GM19324 (cell line): ENCODE measurements around the gene SDCCAG8.

ENCODE experiments used
- ATAC-seq: cut with Tn5 transposase; IDR thresholded peaks from one replicate; pipeline ENCODE4 v1.9.1; 2021; ENCODE audit warnings: mild to moderate bottlenecking, moderate library complexity; ENCODE audit not compliant: unreplicated experiment, low FRiP score

SDCCAG8 gene

DNA sequence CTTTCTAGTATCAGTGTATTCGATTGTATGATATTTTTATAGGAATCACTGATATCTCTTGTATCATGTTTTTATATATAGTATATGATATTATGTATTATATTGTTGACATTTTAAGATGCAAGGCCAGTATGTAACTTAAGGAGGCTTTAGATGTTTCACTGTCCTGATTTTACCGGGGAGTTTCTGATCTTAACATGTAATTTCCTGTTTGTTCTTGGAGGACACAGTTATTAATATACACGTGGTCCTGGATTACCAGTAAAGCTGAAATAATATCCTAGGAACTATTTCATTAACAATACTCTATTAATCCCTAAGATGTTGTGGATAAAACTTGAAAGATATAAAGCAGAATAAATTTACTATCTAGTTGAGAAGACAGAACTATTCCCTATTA is 19.5 kb downstream of the SDCCAG8 start:
- no peak for ATAC-seq

DNA sequence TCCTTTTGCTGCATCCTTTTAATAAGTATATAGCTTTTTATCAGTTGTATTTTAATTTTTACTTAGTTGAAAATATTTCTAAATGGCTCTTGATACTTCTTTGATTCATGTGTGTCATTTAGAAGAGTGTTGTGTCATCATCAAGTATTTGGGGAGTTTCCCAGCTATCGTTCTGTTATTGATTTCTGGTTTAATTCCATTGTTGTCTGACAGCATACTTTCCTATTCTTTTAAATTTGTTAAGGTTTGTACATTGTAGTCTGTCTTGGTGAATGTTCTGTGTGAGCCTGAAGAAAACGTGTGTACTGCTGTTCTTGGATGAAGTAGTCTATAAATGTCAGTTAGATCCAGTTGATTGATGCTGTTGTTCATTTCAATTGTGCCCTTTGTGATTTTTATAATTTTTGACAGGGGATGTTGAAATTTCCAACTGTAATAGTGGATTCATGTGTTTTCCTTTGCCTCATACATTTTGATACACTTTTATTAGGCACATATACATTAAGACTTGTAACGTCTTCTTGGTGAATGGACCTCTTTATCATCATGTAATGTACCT is 24.8 kb downstream of the SDCCAG8 start:
- no peak for ATAC-seq

DNA sequence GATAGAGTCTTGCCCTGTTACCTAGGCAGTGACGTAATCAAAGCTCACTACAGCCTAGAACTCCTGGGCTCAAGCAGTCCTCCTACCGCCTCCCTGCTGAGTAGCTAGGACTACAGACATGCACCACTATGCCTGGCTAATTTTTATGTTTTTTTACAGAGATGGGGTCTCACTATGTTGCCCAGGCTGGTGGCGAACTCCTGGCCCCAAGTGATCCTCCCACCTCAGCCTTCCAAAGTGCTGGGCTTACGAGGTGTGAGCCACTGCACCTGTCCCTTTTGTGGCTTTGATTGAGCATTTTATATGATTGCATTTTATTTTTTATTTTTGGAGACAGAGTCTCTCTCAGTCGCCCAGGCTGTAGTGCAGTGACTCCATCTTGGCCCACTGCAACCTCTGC is 25.8 kb downstream of the SDCCAG8 start:
- ATAC-seq, result no peak

GRCh38 chr1:243286409-243287122 is 30.7 kb downstream of the SDCCAG8 start:
- ATAC-seq, result no peak

- ATAC-seq, result no peak
Observed at GRCh38 chr1:243287123-243287460, 31.3 kb downstream of the SDCCAG8 start.

GRCh38 chr1:243287652-243288051 is 31.8 kb downstream of the SDCCAG8 start:
- peak; percentile 75 for ATAC-seq

GRCh38 chr1:243288062-243288461 is 32.2 kb downstream of the SDCCAG8 start:
- no peak for ATAC-seq

GRCh38 chr1:243291292-243291691 is 35.5 kb downstream of the SDCCAG8 start:
- ATAC-seq, result no peak

GRCh38 chr1:243292117-243292516 is 36.3 kb downstream of the SDCCAG8 start:
- no peak for ATAC-seq

DNA sequence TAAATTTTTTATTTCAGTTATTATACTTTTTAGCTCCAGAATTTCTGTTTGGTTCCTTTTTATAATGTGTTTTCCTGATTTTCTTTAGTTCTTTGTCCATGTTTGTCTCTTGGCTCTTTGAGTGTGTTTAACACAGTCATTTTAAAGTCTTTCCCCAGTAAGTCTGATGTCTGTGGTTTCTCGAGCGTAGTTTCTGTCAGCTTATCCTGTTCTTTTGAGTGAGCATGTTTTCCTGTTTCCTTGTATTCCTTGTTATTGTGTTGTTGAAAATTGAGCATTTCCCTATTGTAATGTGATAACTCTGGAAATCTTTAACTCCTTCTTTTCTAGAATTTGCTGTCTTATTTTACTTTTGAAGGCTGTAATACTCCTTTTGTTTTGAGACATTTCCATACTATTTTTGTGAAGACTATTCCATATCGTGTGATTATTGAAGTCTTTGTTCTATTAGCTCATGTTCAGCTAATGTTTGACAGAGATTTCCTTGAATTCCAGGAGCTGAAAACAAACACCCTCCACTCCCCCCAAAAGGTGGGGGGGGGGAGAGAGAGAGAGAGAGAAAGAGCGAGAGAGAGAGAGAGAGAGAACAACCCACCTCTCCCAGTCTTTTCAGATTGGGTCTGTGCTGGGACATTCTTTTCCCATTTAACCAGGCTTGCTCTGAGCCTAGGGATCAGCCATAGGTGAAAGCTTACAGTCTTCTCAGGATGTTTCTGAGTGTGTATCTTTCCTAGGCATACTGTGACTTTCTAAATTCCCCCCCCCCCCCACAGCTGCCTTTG is 38.3 kb downstream of the SDCCAG8 start:
- no peak for ATAC-seq

DNA sequence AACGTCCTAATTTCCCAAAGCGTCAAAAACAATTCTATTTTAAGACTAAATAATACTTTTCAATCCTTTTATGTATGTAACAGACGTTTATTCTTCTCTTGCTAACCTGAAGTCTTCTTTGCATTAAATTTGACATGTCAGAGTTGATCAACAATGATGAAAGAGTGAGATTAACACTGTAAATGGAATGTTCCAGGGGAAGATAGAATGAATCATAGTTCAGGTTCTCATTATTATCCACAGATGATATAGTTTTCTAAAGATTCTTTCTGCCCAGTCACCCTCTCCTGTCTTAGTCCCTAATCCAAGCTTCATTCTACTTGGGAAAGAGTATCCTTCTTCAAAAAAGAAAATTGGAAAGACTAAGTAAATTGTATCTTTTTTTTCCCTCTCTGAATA is 38.9 kb downstream of the SDCCAG8 start:
- ATAC-seq, result no peak

GRCh38 chr1:243299069-243299468 is 43.2 kb downstream of the SDCCAG8 start:
- no peak for ATAC-seq

GRCh38 chr1:243301059-243301458 is 45.2 kb downstream of the SDCCAG8 start:
- no peak for ATAC-seq

DNA sequence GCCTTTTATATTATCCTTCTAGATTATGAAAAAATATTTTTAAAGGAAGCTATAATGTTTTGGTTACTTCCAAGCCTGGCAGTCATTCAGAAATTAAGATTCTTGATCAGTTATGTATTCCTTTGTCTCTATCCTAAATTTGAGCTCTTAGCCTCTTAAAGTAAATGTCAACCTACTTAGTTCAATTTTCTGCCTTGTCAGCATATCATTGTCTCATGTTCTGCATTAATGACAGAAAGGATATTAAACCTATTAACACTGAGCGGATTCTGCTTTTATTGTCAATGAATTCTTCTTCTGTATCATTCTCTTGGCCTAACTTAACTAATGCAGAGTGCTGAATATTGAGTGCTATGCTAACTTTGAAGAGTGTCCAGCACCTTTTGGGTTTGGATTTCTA is 56.0 kb downstream of the SDCCAG8 start:
- ATAC-seq, result no peak

GRCh38 chr1:243312952-243313634 is 57.3 kb downstream of the SDCCAG8 start:
- ATAC-seq, result peak; percentile 23

- ATAC-seq, result peak; percentile 74
Observed at GRCh38 chr1:243313635-243314536, 58.0 kb downstream of the SDCCAG8 start.

- no peak for ATAC-seq
Observed at GRCh38 chr1:243315455-243315854, 59.6 kb downstream of the SDCCAG8 start.

- no peak for ATAC-seq
Observed at GRCh38 chr1:243315893-243316292, 60.1 kb downstream of the SDCCAG8 start.

DNA sequence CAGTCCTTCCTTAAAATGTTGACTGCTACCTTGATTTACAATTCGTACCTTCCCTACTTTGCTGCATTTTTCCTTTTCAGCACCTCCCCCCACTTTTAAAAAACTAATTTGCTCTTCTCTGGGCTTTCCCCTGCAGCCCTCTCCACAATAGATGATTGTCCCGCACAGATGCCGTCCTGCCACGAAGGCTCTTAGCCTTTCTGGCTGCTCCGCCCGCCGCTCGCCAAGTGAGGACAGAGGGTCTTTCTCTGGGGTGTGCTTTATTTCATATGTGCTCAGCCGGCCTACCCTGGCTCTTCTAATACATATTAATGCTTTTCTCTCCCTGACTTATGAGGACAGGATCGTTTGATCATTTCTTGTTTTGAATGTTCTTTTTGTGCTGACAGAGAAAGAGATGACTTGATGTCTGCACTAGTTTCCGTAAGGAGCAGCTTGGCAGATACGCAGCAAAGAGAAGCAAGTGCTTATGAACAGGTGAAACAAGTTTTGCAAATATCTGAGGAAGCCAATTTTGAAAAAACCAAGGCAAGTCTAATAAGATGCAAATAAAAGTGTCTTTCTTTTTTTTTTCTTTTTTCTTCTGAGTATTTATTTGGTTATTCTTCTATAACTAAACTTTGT is 60.6 kb downstream of the SDCCAG8 start:
- no peak for ATAC-seq

DNA sequence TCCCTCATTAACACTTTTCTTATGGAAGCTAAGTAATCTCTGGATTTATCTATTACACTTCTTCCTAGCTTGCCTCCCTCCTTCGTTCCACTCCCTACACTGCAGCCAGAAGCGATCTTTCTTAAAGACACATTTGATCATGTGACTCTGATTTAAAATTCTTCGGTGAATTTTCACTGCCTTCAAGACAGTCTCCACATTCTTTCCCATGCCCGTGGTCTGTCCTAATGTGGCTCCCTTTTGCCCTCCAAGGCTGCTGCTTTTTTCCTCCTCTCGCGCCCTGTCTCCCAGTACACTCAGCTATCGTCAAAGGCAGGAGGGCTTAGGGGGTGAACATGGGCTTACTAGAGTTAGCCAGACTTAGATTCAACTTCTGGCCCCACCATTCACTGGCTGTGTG is 64.4 kb downstream of the SDCCAG8 start:
- no peak for ATAC-seq
